HepG2 (cell line): Measurements from ENCODE around the gene CBX5. TPM values are rescaled to one million over a fixed set of nuclear protein-coding genes. Genes with fewer than 3 reads are reported as not detected.

Source experiments
- BHLHE40 ChIP-seq: IDR thresholded peaks from 2 replicates; pipeline ENCODE4 v1.6.1; 2011; ENCODE audit warnings: low read length, improper control_type of control experiment
- BRD4 ChIP-seq: sonication (generic); formaldehyde crosslinking; IDR thresholded peaks from 2 replicates; pipeline ENCODE4 v1.4.0; 2020; ENCODE audit warnings: missing genetic modification reagents
- GMEB1 ChIP-seq: sonication (generic); formaldehyde crosslinking; IDR thresholded peaks from 2 replicates; pipeline ENCODE4 v1.5.1; 2020; ENCODE audit warnings: missing genetic modification reagents, mild to moderate bottlenecking, borderline replicate concordance
- HIC2 ChIP-seq: sonication (generic); formaldehyde crosslinking; IDR thresholded peaks from 2 replicates; pipeline ENCODE4 v1.9.0; 2022; ENCODE audit warnings: low read depth, missing genetic modification reagents
- PAXIP1 ChIP-seq: sonication (generic); formaldehyde crosslinking; conservative IDR thresholded peaks from 2 replicates; pipeline ENCODE4 v1.4.0; 2020; ENCODE audit warnings: mild to moderate bottlenecking, missing genetic modification reagents, moderate library complexity
- PREB ChIP-seq: sonication (generic); formaldehyde crosslinking; IDR thresholded peaks from 2 replicates; pipeline ENCODE4 v1.4.0; 2020; ENCODE audit warnings: missing genetic modification reagents
- SIX4 ChIP-seq: sonication (generic); formaldehyde crosslinking; IDR thresholded peaks from 2 replicates; pipeline ENCODE4 v1.4.0; 2020; ENCODE audit warnings: missing genetic modification reagents
- SNAPC4 ChIP-seq: sonication (generic); formaldehyde crosslinking; IDR thresholded peaks from 2 replicates; pipeline ENCODE4 v1.4.0; 2020; ENCODE audit warnings: mild to moderate bottlenecking, missing genetic modification reagents
- SP1 ChIP-seq, 2 experiments: fragments of 450-650 bp in 1 of 2; sonication (generic) in 1 of 2; formaldehyde crosslinking in 1 of 2; IDR thresholded peaks; 2 replicates each; pipeline versions ENCODE4 v1.4.0 to v1.6.1; 2016 to 2020; ENCODE audit warnings: missing genetic modification reagents in 1 of 2
- TGIF2 ChIP-seq: IDR thresholded peaks from 2 replicates; pipeline ENCODE4 v1.6.1; 2016; ENCODE audit warnings: control low read depth, missing compliant biosample characterization
- ZNF503 ChIP-seq: sonication (generic); formaldehyde crosslinking; IDR thresholded peaks from 2 replicates; pipeline ENCODE4 v1.4.0; 2020; ENCODE audit warnings: missing genetic modification reagents
- ZNF816 ChIP-seq: sonication (generic); formaldehyde crosslinking; IDR thresholded peaks from 2 replicates; pipeline ENCODE4 v1.8.0; 2022; ENCODE audit warnings: missing genetic modification reagents, mild to moderate bottlenecking, borderline replicate concordance
- polyA plus RNA-seq, 8 experiments: library from polyadenylated mRNA; depleted of rRNA in 3 of 8; stranded (reverse) in 7 of 8; unstranded in 1 of 8; fragments of >200 nt; fragmentation: Illumina TruSeq in 4 of 8; extraction: Trizol in 4 of 8; gene quantifications; 2 replicates each; pipeline versions ENCODE4 v1.2.1 to v1.2.3, GENCODE V29; 2011 to 2016; ENCODE audit warnings: low read depth in 4 of 8, missing spikeins in 1 of 8, mixed read lengths in 1 of 8; ENCODE audit not compliant: insufficient read depth in 1 of 8
- total RNA-seq, 5 experiments: library from RNA; depleted of rRNA; stranded (reverse); fragments of >200 nt; fragmentation: Illumina TruSeq; extraction: Trizol; gene quantifications; 2 replicates each; pipeline ENCODE4 v1.2.3, GENCODE V29; 2016; ENCODE audit warnings: low read depth in 1 of 5

Gene CBX5
- total and polyA plus RNA-seq, 2 of the 13 experiments (the other 11 are each of a cell fraction or from before 2014, with no cell fraction given), result 16.0 to 22.2 TPM

- TF ChIP-seq SNAPC4 (no peak), BRD4 (CRISPR knock-in tag) (0 out of 2 replicates have a peak, but pooled peaks have one; percentile 57), ZNF816 (CRISPR knock-in tag) (no peak), PAXIP1 (peak; percentile 61), HIC2 (CRISPR knock-in tag) (0 out of 2 replicates have a peak, but pooled peaks have one; percentile 44), BHLHE40 (0 out of 2 replicates have a peak, but pooled peaks have one; percentile 5), GMEB1 (CRISPR knock-in tag) (no peak), SP1 (IDR thresholded peaks at IDR 0.05) (no peak), SP1 (CRISPR knock-in tag; IDR thresholded peaks at IDR 0.05) (peak; percentile 60), ZNF503 (peak; percentile 51; the same call in 1 of the 2 replicates), SIX4 (0 out of 2 replicates have a peak, but pooled peaks have one; percentile 44), PREB (no peak), TGIF2 (CRISPR knock-in tag) (0 out of 2 replicates have a peak, but pooled peaks have one; percentile 15)
Measured at GRCh38 chr12:54304187-54304810, 24.4 kb upstream of the CBX5 start (continued).
